MG63 (cell line): ENCODE data around the gene SNX32. TPM values are rescaled to one million over a fixed set of nuclear protein-coding genes. Genes with fewer than 3 reads are reported as not detected.
"Not testable (repeated sequence)": the region's sequence is repeated elsewhere in the genome, so short reads cannot be mapped to it uniquely, and the experiment has no call there.

Source experiments
- DNase-seq: peaks from one replicate; pipeline ENCODE4 v3.0.0-alpha.2; 2020
- H3K27me3 ChIP-seq: fragments of 250-450 bp; sonication (Bioruptor Pico); 2 replicates; pipeline ENCODE4 v1.5.1; 2020; ENCODE audit warnings: mild to moderate bottlenecking, moderate library complexity
- H3K36me3 ChIP-seq: fragments of 250-450 bp; sonication (Bioruptor Pico); 2 replicates; pipeline ENCODE4 v1.5.1; 2020; ENCODE audit warnings: mild to moderate bottlenecking, moderate library complexity
- H3K4me3 ChIP-seq: fragments of 250-450 bp; sonication (Bioruptor Pico); 2 replicates; pipeline ENCODE4 v1.5.1; 2020; ENCODE audit warnings: mild to moderate bottlenecking, moderate library complexity
- H3K9me3 ChIP-seq: fragments of 250-450 bp; sonication (Bioruptor Pico); 2 replicates; pipeline ENCODE4 v1.5.1; 2020; ENCODE audit warnings: mild to moderate bottlenecking, moderate library complexity
- total RNA-seq: library from RNA; depleted of rRNA; stranded (reverse); fragments of >200 nt; shearing (Covaris generic); gene quantifications from 2 replicates; pipeline ENCODE4 v1.2.3, GENCODE V29; 2014; ENCODE audit warnings: low replicate concordance

The SNX32 gene
- total RNA-seq, 1 experiment from 2014 or later, result 0.43 TPM

- H3K9me3 ChIP-seq, H3K27me3 ChIP-seq, H3K4me3 ChIP-seq, DNase-seq: not testable (repeated sequence)
- peaks cover 28% of the 10 kb centered on the region for H3K36me3 ChIP-seq
Measured at GRCh38 chr11:65848693-65849092, 14.9 kb downstream of the SNX32 start.

GRCh38 chr11:65849366-65849765 is 15.6 kb downstream of the SNX32 start:
- peaks cover 34% of the 10 kb centered on the region for H3K36me3 ChIP-seq
- 0 out of 2 replicates have a peak, but pooled peaks cover 2% of the 10 kb centered on the region for H3K9me3 ChIP-seq
- H3K4me3 ChIP-seq, result no peak overlapping the region
- no peak for DNase-seq
- H3K27me3 ChIP-seq, result no peaks in the 10 kb centered on the region

GRCh38 chr11:65849771-65850216 is 16.0 kb downstream of the SNX32 start:
- Histone ChIP-seq H3K27me3 (no peaks in the 10 kb centered on the region), H3K36me3 (peaks cover 39% of the 10 kb centered on the region), H3K4me3 (no peak overlapping the region), H3K9me3 (0 out of 2 replicates have a peak, but pooled peaks cover 2% of the 10 kb centered on the region)
- no peak for DNase-seq

- Histone ChIP-seq H3K9me3 (0 out of 2 replicates have a peak, but pooled peaks cover 2% of the 10 kb centered on the region), H3K27me3 (no peaks in the 10 kb centered on the region), H3K36me3 (peaks cover 45% of the 10 kb centered on the region), H3K4me3 (no peak overlapping the region)
- DNase-seq, result no peak
Measured at GRCh38 chr11:65850217-65851082, 16.7 kb downstream of the SNX32 start.

GRCh38 chr11:65851083-65851579 is 17.4 kb downstream of the SNX32 start:
- H3K27me3 ChIP-seq, result no peaks in the 10 kb centered on the region
- no peak for DNase-seq
- 0 out of 2 replicates have a peak, but pooled peaks cover 2% of the 10 kb centered on the region for H3K9me3 ChIP-seq
- peaks cover 52% of the 10 kb centered on the region for H3K36me3 ChIP-seq
- no peak overlapping the region for H3K4me3 ChIP-seq

- DNase-seq, result no peak
- Histone ChIP-seq H3K9me3 (0 out of 2 replicates have a peak, but pooled peaks cover 2% of the 10 kb centered on the region), H3K36me3 (peaks cover 60% of the 10 kb centered on the region), H3K4me3 (no peak overlapping the region), H3K27me3 (no peaks in the 10 kb centered on the region)
Measured at GRCh38 chr11:65851811-65852507, 18.2 kb downstream of the SNX32 start.

GRCh38 chr11:65852508-65853245 is 18.9 kb downstream of the SNX32 start:
- Histone ChIP-seq H3K4me3 (no peak overlapping the region), H3K27me3 (no peaks in the 10 kb centered on the region), H3K9me3 (0 out of 2 replicates have a peak, but pooled peaks cover 2% of the 10 kb centered on the region), H3K36me3 (peaks cover 66% of the 10 kb centered on the region)
- DNase-seq, result no peak

- Histone ChIP-seq H3K4me3 (no peak overlapping the region), H3K36me3 (peaks cover 66% of the 10 kb centered on the region), H3K9me3 (0 out of 2 replicates have a peak, but pooled peaks cover 2% of the 10 kb centered on the region), H3K27me3 (no peaks in the 10 kb centered on the region)
- DNase-seq, result no peak
Measured at GRCh38 chr11:65853246-65853979, 19.6 kb downstream of the SNX32 start.

- no peak for DNase-seq
- no peaks in the 10 kb centered on the region for H3K27me3 ChIP-seq
- peaks cover 66% of the 10 kb centered on the region for H3K36me3 ChIP-seq
- 0 out of 2 replicates have a peak, but pooled peaks cover 2% of the 10 kb centered on the region for H3K9me3 ChIP-seq
- no peak overlapping the region for H3K4me3 ChIP-seq
Measured at GRCh38 chr11:65854161-65854592, 20.4 kb downstream of the SNX32 start.

- Histone ChIP-seq H3K4me3 (no peak overlapping the region), H3K36me3 (peaks cover 66% of the 10 kb centered on the region), H3K27me3 (no peaks in the 10 kb centered on the region), H3K9me3 (0 out of 2 replicates have a peak, but pooled peaks cover 2% of the 10 kb centered on the region)
- DNase-seq, result no peak
Measured at GRCh38 chr11:65854852-65855837, 21.4 kb downstream of the SNX32 start.

GRCh38 chr11:65855927-65856363 is 22.2 kb downstream of the SNX32 start:
- H3K27me3 ChIP-seq, result no peaks in the 10 kb centered on the region
- no peak for DNase-seq
- 0 out of 2 replicates have a peak, but pooled peaks cover 2% of the 10 kb centered on the region for H3K9me3 ChIP-seq
- peaks cover 66% of the 10 kb centered on the region for H3K36me3 ChIP-seq
- peak overlapping the region; percentile 90 for H3K4me3 ChIP-seq

GRCh38 chr11:65856689-65857499 is 23.1 kb downstream of the SNX32 start:
- H3K9me3 ChIP-seq, result 0 out of 2 replicates have a peak, but pooled peaks cover 2% of the 10 kb centered on the region
- peak overlapping the region; percentile 90 for H3K4me3 ChIP-seq
- peak; percentile 72 for DNase-seq
- no peaks in the 10 kb centered on the region for H3K27me3 ChIP-seq
- H3K36me3 ChIP-seq, result peaks cover 64% of the 10 kb centered on the region

GRCh38 chr11:65857500-65857852 is 23.7 kb downstream of the SNX32 start:
- peak overlapping the region; percentile 90 for H3K4me3 ChIP-seq
- H3K9me3 ChIP-seq, result no peaks in the 10 kb centered on the region
- H3K27me3 ChIP-seq, result no peaks in the 10 kb centered on the region
- peaks cover 64% of the 10 kb centered on the region for H3K36me3 ChIP-seq
- DNase-seq, result no peak
